ENCODE measurements around the gene ACADSB. TPM values are rescaled to one million over a fixed set of nuclear protein-coding genes. Genes with fewer than 3 reads are reported as not detected.

ACADSB gene
- total RNA-seq, 1 donor from 2014 or later: 21.1 TPM

DNA sequence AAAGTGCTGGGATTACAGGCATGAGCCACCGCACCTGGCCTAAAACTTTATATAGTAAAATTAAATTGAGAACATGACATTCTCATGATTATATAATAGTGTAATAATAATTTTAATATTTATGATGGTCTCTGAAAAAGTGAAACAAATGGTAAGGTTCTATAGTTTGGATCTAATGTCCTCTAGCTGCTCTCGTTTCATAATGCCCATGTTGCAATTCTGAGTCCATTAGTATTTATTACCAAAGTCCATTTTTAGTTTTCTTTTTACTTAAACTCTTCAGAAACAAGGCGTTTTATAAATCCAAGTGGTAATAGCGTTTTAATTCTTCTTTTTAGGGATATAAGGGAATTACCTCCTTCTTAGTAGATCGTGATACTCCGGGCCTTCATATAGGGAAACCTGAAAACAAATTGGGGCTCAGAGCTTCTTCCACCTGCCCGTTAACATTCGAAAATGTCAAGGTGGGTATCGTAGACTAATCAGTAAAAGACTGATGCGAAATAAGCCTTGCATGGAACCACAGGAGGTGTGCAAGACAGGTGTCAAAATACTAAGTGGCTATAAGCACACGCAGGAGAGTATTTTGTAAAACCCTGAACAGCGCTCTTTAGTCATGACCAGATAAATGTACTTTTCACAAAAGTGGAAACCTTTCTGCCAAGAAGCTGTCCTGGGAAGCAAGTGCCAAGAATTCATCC lies 34.1 kb downstream of the ACADSB start:
- no peak for ATAC-seq

DNA sequence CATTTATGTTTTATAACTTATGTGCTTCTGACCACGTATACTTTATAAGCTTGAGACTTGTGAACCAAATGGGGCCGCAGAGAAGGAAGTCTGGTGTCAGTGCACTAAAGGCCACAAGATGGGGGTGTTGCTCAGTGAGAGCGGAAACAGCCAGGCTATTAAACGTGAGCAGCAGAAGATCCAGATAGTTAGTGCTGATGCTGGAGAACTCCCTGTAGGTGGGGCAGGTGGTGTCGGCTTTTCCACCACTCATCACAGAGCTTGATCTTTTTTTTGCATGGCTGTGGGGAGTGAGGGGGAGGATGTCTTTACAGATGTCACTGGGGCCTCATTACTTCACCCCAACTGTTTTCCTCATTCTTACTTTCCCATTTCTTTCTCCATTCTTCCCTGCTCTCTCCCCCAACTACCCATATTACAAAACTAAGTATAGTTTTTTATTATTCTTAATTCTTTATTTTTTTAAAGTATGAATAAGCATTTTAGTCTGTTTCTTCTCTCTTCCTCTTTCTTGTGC lies 34.7 kb downstream of the ACADSB start:
- peak; percentile 87 for ATAC-seq

DNA sequence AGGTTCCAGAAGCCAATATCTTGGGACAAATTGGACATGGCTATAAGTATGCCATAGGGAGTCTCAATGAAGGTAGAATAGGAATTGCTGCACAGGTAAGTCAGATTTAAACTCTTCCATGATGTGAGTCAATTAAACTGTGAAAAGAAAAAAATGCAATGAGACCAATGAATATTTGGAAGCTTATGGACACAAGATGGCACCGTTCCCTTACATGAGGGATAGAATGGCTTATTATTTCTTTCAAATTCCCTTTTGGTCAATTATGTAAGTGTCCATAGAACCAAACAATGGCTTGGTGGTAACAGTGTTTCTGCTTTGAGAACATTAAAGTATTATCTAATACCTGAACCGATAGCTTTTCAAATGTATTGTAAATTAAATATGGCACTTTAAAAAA lies 35.6 kb downstream of the ACADSB start:
- no peak for ATAC-seq

DNA sequence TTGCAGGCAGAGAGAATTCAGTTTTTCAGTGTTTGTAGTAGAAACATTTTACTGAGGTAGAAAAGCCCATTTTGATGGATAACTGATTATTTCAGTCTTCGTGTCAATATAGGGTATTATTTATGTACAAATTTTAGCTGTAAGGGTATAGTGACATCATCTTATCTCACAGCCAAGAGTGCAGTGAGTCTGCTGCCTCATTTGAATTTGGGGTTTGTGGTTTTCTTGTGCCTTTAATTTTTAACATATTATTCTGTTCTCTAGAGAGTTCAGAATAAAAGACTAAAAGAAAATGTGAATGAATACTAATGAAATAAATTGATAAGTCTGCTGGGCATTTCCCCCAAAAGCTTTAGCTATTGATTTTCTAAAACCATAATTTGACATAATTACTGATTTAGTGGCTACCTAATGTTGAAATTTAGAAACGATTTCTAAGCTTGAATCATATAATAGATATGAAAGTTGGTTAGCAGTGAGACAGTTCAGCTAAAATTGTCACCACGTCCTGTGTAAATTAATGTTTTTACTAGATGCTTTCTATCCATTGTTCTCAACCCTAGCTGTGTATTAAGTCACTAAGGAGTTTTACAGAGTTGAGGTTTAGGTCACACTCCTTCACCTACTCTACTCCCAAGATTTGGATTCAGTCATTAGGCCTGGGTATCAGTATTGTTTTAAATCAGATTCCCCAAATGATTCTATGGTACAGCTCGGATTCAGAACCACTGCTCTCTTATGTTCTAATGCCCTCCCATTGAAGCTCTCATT lies 37.3 kb downstream of the ACADSB start:
- no peak for ATAC-seq

DNA sequence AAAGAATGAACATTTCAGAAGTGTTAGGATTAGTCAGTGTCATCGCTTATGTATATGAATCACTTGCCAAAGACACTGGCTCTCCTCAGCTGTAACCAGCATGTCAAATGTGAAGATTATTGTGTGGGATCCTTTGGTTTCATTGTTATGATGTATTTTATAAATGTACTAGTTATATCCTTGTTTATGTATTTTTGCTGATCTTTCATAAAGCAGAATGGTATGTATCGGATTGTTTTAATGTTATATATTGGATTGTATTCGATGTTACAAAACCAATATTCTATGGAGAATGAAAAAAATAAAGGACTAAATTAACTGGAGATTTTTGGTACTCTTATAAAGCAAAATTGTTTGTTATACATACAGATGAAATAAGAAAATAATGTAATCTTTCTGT lies 49.2 kb downstream of the ACADSB start:
- no peak for ATAC-seq

DNA sequence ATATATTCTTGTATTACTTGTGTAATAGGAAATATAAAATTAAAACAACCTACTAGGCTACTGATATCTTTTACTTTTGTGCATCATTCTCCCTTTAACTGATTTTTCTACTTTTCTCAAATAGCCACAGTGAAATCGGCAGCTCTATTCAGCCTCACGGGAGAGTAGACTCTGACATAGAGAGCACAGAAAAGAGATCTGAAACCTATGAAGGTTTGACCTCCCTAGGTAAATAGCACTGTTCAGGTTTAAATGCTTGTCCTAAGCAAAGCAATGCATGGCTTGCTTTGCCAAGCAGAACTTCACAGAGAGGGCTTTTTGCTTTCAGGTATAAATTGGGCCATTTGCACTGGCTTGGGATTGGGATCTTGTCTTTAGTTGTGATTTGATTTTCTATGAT lies 53.1 kb downstream of the ACADSB start:
- no peak for ATAC-seq

DNA sequence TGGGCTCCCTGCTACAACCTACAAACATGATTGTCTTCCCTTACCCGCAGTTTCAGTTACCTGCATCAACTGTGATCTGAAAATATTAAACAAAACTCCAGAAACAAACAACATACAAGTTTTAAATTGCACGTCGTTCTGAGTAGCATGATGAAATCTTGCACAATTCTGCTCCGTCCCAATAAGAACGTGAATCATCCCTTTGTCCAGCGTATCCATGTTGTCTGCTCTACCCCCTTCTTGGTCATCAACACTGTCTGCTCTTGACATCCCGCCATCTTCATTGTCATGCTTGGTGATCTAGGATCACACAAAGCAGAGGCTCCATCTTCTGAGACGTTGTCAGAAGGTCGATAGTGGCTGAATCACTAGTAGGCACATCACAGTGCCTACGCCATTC lies 53.9 kb downstream of the ACADSB start:
- no peak for ATAC-seq

DNA sequence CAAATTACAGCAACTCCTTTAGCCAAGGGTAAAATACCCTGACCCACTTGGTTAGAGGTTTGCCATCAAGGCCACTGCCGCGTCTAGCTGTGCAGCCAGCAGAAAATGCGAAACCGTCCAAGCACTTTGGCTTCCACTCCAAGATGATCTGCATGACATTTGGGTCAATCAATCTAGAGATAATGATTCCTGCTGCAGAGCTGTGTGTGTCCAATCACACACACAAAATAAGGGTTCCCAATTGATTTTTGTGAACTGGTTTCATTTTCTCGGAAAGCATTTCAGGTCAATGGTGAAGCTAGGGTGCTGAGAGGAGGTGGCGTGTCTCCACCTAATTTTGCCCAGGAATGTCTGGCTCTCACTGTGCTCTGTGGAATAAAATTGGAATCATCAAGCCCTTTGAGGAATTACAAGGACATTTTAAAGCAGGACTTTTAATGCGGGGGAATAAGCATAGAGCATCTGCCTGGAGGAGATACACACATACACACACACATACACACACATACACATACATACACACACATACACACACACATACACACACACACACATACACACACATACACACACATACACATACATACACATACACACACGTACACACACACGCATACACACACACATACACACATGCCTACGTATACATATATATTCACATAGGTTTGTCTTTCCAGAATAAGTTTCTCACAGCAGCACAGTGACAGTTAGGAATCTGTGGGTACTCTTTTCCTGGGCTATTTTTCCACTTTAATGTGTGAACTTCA lies 59.5 kb downstream of the ACADSB start:
- no peak for ATAC-seq

DNA sequence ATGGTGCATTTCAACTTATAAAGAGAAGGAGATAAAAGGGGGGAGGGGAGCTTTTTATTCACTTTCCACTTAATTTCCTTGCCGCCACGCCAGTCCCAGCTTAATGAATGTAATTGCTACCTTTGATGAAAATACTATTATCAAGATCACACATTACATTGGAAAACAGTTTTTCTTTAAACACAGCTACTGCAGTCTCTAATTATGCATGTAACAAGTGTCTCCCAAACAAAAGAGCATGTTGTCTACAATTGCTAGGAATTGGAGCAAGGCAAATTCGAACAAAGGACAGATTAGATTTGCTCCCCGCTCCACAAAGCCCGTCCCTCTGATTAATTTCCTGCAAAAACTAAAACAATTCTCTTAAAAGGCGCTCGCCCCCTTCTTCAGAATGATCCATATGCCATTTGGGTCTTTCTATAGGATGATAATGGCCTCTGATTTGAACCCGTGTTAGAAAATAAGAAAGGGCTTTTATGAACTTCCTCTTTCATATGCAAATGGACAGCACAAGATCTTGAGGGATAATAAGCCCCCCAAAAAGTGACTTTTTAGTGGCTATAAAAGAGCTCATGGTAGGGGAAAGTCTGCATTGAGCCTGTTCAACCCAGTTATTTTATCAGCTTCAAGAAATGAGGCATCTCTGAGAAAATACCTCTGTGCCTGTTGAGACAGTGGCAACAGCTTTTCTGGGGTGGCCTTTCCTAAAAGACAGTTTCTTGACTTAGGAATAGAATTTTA lies 60.6 kb downstream of the ACADSB start:
- ATAC-seq: no peak

DNA sequence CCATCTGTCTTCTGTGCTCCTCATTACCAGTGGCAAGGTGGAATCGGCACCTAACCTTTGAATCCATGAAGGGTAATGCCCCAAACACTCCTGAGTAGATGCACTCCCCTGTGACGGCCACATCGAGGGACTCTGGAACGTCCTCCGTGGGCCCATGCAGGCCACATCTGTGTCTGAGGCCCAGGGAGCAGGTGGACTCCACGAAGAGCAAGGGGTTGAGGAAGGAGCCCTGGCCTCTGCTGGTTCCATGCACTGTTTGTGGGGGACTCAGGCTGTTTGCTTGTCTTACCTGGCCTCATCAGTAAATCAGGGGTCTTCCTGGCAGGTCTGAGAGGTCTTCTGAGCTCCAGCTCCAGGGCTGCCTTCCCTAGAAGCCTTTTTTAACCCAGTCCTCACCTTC lies 64.4 kb downstream of the ACADSB start:
- ATAC-seq: no peak

DNA sequence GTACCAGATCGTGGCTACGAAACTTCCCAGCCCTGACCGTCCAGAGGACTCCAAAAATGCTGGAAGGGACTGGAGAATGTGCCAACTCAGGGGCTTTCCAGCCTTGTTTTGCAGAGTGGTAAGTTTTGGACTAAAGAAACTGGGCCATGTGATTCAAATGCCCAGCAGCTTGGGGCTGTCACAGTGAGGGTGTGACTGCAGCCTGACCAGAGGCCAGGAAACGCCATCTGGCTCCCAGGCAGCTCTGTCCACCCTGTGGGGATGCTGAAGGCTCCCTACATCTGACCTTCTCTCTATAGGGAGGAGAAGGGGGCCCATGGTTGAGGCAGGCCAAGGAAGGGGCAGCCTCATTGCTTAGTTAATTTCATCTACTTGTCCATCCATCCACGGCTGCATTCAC lies 65.4 kb downstream of the ACADSB start:
- no peak for ATAC-seq

DNA sequence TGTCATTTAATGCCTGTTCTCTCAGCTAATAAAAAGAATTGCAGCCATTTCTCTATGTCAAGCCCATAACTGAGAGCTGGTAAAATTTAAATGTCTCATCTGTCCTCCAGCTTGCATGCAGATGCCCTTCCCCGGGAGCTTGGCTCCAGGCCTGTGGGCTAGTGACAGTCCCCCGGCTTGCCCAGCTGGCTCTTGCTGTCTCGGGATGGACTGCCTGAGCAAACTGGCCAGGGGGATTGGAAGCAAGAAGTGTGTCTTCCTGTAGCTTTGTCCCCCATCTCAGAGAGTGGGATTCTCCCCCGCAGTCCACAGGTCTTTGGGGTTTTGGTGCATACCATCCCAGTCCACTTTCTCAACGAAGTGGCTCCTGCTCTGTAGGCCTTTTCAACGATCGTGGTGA lies 73.1 kb downstream of the ACADSB start:
- no peak for ATAC-seq

DNA sequence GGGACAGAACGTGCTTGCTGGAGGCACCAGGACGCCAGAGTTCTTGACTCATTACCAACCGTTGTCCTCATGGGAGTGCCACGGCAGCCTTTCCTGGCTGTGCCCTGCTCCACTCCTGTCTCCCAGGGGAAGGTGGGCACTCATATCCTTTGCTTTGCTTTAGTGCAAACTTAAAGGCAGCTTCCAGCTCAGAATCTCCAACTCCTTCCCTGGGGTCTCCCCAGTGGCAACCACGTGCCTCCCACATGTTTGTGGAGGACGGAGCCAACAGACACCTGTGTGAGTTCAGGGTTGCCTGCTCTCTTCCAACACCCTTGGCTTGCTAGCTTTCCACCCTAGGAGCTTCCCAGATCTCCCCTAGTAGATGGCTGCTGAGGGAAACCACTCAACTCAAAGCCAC lies 75.0 kb downstream of the ACADSB start:
- no peak for ATAC-seq

DNA sequence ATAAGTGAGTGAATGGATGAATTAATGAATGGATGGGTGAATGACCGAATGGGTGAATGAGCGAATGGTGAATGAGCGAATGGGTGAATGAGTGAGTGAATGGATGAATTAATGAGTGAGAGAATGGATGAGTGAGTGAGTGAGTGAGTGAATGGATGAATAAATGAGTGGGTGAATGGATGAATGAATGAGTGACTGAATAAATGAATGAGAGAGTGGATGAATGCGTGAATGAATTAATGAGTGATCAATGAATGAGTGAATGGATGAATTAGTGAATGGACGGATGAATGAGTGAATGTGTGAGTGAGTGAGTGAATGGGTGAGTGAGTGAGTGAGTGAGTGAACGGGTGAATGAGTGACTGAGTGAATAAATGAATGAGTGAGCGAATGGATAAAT lies 77.5 kb downstream of the ACADSB start:
- ATAC-seq: no peak

DNA sequence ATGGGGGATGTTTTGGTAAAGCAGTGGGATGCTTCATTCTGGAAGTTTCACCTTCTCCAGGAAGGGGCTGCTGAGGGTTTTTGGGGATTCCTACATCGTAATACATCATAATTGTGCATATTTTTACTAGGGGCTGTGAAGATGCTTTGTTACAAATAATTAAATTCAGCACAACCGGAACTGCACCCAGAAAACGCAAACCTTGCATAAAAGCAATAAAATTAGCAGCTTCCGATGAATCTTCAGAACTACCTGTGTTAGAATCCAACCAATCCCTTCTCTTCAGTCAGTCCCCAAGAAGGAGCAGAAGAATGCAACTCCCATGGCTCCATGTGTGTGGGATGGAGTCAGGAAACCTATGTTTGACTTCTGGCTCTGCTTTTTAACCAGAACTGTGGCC lies 78.5 kb downstream of the ACADSB start:
- no peak for ATAC-seq

DNA sequence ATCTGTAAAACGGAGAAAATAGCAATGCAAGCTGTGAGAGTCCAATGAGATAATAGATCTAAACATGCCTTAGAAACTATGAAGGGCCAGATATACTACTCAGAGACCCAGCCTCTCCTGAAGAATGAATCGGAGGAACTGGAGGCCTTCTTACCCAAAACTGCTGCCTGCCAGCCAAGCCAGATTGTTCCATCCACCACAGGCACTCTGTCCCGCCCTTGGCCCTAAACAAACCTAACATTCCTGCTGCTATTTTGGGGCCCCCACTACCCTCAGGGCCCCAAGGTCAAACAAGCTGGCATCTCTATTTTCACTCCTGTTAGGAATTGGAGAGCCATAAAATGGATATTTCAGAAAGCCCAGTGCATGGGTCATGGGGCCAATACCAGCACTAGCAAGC lies 79.0 kb downstream of the ACADSB start:
- no peak for ATAC-seq

DNA sequence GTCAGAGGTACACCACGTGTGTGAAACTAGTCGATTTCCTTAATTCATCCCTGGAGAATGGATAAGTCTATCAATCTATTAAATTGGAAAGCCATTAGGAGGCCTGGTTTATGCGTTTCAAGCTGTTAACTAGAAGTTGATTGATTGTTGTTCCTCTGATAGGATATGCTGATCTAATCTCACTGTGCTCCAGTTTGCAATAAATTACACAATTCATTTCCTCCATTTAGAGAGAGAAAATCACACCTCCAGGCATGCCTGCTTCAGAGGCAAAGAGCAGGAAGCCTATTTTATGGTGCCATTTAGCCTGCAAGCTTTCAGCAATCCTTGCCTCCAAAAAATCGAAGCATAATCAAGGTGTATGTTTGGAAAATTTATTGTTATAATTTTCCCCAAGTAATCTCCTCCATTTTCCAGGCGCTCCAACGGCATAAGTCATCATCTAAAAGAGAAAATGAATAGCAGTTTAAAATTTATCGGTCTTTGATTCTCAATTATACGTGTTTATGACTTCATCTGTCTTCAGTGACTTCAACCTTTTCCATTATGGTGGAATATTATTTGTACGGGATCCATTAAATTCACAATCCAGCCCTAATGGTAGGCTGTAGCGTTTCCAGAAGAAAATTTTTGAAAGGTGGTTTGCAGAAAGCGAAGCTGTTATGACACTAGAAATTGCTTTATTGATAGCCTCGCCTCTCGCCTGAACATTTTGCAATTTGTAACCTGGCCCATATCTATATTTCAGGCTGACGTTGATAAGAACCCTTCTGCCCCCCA lies 84.0 kb downstream of the ACADSB start:
- ATAC-seq: no peak

DNA sequence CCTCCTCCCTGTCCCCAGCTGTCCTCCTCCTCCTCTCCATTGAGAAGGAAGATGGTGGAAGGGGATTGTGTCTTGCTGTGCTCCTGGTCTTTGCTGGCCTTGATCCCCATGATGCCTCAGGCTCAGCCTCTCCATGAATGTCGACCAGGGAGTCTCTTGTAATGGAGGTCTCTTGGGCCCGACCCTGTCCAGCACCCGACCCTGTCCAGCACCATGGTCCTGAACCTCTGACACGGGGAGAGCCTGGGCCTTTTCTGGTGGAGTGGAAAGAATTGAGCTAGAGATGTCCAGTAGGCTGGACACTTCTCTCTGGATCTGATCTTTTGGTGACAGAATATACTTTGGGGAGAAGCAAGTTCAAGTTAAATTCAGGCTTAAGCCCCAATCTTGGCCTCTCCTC lies 84.7 kb downstream of the ACADSB start:
- no peak for ATAC-seq

DNA sequence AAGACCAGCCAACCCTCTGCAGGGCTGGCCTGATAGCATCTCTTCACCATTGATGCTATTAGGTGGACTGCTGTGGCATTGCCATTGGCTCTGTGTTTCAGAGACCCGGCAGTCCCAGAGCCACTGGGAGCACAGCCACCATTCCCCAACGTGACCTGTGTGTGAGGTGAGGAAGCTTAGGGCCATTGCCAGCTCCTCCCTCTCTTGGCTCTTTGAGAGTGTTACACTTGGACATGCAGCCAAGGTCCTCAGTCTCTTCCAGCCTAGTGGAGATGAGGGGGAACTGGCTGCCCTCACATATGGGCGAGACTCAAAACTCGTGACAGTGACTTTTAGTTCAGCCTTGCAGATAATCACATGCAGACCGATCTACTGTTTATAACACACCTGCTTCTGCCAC lies 87.6 kb downstream of the ACADSB start:
- no peak for ATAC-seq

DNA sequence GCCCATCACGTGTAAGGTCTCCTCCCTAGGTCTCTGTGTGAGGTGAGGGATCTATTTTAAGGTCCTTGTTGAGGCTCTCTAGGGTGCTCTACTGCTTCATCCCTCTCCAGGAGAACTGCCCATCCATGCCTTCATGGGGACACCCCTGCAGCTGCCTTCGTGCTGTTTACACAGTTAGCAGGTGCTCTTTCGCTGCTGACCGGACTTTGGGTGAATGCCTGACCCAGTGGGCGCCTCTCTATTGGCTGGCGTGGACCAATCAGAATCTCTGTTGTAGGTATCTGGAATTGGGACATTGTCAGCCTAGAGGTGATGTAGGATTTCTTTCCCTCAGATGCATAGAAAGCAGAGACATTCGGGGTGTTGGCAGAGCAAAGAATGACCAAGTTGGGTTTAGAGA lies 88.2 kb downstream of the ACADSB start:
- ATAC-seq: no peak

DNA sequence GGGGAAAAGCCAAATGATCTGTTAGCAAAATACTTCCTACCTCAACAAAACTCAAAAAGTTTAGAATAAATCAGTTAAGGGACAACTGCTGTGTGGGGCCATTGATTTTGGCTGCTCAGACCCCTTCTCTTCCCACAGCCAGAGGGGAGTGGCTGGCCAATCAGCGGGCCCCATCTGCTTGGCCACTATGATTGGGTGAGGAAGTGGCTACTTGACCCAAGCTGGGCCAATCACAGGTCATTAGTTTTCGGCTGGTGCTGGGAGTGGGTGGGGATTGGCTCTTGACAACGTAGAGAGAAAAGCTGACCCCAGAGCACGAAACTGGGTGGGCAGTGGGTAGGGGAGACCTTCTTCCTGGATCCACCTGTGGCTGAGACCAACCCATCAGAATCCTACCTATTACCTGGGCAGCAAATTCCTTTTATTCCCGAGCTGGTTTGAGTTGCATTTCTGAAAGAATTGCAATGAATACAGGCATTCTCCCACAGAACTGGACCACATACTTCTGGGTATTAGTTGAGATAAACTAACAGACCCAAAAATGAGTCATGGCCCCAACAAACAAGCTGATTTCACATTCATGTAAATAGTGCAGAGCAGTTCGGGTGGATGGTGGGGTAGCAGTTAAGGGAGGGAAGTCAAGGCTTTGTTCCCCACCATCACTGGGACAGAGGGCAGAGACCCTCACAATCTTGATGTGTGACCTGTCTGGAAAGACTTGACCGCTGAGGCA lies 91.4 kb downstream of the ACADSB start:
- ATAC-seq: no peak
